Calu3 (cell line): ENCODE measurements around the gene SCFD2. TPM values are rescaled to one million over a fixed set of nuclear protein-coding genes. Genes with fewer than 3 reads are reported as not detected.

Experiments used
- BruUV-seq: library from RNA; stranded (reverse); fragments of 400-500 nt; replicated peaks from 2 replicates; lab custom pipeline; 2021; lab: Mats Ljungman, UMichigan
- CTCF ChIA-PET: fragments of 300-600 bp; sonication (Branson Sonifier 250); formaldehyde crosslinking; loops from one replicate; lab custom pipeline; 2022; ENCODE audit warnings: antibody characterized with exemption; lab: Charles Lee
- DNase-seq: peaks from one replicate; pipeline ENCODE4 v3.0.0; 2022
- H3K27ac Mint-ChIP-seq: one replicate; pipeline ENCODE4 v1.8.0; 2022; ENCODE audit warnings: mixed read lengths; ENCODE audit not compliant: unreplicated experiment
- H3K27me3 Mint-ChIP-seq: one replicate; pipeline ENCODE4 v1.8.0; 2022; ENCODE audit warnings: mixed read lengths; ENCODE audit not compliant: unreplicated experiment
- H3K36me3 Mint-ChIP-seq: one replicate; pipeline ENCODE4 v1.8.0; 2022; ENCODE audit warnings: mild to moderate bottlenecking, moderate library complexity, mixed read lengths; ENCODE audit not compliant: insufficient read depth, unreplicated experiment
- H3K4me1 Mint-ChIP-seq: one replicate; pipeline ENCODE4 v1.8.0; 2022; ENCODE audit warnings: mild to moderate bottlenecking, low read depth, mixed read lengths; ENCODE audit not compliant: unreplicated experiment
- H3K4me3 Mint-ChIP-seq: one replicate; pipeline ENCODE4 v1.8.0; 2022; ENCODE audit warnings: mild to moderate bottlenecking, low read depth, moderate library complexity, mixed read lengths; ENCODE audit not compliant: unreplicated experiment
- H3K9me3 Mint-ChIP-seq: one replicate; pipeline ENCODE4 v1.8.0; 2022; ENCODE audit warnings: low read depth, mixed read lengths; ENCODE audit not compliant: unreplicated experiment
- intact Hi-C: fragments of 100-400 bp; cut with micrococcal nuclease; formaldehyde crosslinking; loops from one replicate; pipeline ENCODE4 v1.10.0; 2022; ENCODE audit not compliant: unreplicated experiment
- total RNA-seq: library from RNA; stranded (reverse); gene quantifications from 2 replicates; pipeline ENCODE4 v1.2.3, GENCODE V29; 2022
- TF ChIP-seq, protein P1 (sequence below): fragments of 200-600 bp; IDR thresholded peaks from one replicate; pipeline ENCODE4 v1.8.0; 2022; ENCODE audit warnings: antibody characterized with exemption; ENCODE audit not compliant: unreplicated experiment

Gene SCFD2
- total RNA-seq, 1 experiment from 2014 or later = 16.7 TPM

DNA sequence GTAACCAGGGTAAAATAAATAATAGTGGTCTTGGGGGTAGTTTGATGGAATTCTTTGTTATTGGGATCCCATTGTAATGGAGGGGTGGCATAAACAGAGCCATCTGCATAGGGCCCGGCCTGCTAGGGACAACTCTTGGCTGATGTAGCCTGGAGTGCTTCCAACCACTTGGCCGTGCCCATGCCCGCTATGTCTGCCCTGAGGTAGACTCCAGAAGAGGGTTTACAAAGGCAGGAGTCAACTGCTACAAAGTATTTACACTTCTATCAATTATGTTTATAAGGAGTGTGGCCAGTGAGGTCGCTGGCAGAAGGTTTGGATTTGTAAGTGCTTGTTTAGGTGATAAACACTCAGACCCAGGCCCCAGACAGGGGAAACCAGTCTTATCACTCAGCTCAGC lies 495.6 kb downstream of the SCFD2 start:
- no peak for DNase-seq
- no peak overlapping the region for H3K27ac Mint-ChIP-seq
- TF ChIP-seq, protein P1, sequence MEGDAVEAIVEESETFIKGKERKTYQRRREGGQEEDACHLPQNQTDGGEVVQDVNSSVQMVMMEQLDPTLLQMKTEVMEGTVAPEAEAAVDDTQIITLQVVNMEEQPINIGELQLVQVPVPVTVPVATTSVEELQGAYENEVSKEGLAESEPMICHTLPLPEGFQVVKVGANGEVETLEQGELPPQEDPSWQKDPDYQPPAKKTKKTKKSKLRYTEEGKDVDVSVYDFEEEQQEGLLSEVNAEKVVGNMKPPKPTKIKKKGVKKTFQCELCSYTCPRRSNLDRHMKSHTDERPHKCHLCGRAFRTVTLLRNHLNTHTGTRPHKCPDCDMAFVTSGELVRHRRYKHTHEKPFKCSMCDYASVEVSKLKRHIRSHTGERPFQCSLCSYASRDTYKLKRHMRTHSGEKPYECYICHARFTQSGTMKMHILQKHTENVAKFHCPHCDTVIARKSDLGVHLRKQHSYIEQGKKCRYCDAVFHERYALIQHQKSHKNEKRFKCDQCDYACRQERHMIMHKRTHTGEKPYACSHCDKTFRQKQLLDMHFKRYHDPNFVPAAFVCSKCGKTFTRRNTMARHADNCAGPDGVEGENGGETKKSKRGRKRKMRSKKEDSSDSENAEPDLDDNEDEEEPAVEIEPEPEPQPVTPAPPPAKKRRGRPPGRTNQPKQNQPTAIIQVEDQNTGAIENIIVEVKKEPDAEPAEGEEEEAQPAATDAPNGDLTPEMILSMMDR = no peak
- no peaks in the 10 kb centered on the region for H3K9me3 Mint-ChIP-seq
- no peaks in the 10 kb centered on the region for H3K36me3 Mint-ChIP-seq
- H3K27me3 Mint-ChIP-seq = no peaks in the 10 kb centered on the region
- CTCF ChIA-PET = no interaction called here
- intact Hi-C loops = loop anchor here (5.0 kb wide), 1 partner anchor 112 kb away; no protein-coding TSS in a partner anchor
- no peak overlapping the region for H3K4me3 Mint-ChIP-seq
- peaks cover 19% of the 10 kb centered on the region for H3K4me1 Mint-ChIP-seq
- no TSS peak for BruUV-seq

DNA sequence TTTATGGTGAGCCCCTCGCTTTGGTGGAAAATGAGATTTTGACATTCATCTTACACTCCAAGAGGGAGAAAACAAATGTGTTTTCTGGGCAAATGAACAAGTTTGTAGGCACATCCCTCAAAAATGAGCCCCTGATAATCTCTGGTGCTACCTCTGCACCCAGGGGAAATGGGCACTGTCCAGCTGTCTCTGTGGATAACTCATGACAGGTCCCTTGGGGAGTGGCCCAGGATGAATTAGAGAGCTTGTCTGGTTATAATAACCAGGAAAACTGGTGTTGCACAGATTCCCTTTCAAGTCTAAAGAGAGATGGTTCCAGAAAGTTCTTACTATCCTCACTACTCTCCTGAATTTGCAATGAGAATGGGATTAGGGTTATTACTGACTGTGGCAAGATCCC lies 496.2 kb downstream of the SCFD2 start:
- H3K4me1 Mint-ChIP-seq = peaks cover 19% of the 10 kb centered on the region
- no peaks in the 10 kb centered on the region for H3K27me3 Mint-ChIP-seq

DNA sequence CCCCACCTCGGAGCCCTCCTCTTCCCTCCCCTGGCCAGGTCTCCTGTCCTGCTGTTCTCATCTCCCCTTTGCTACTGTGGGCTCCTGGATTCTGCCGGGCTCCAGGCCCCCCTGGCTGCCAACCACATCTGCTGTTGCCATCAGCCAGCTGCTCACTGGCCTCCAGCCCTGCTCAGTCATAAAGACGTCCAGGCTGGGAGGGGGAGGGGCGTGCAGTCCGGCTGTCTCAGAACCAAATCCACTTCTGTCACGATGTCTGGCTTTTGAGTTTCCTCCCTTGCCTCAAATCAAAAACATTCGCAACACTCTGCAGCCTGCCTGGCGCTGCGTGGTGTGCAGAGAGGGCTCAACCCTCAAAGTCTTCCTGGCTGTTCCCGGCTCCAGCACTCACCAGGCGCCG lies 496.7 kb downstream of the SCFD2 start:
- Mint-ChIP-seq H3K4me1 (peaks cover 19% of the 10 kb centered on the region), H3K27me3 (no peaks in the 10 kb centered on the region), H3K36me3 (no peaks in the 10 kb centered on the region), H3K27ac (no peak overlapping the region), H3K4me3 (no peak overlapping the region), H3K9me3 (no peaks in the 10 kb centered on the region)
- BruUV-seq = no TSS peak
- TF ChIP-seq, protein P1 = no peak
- intact Hi-C loops = no loop called here
- CTCF ChIA-PET = no interaction called here
- DNase-seq = no peak

More for the DNA sequence above, 496.2 kb downstream of the SCFD2 start:
- Mint-ChIP-seq H3K9me3 (no peaks in the 10 kb centered on the region), H3K4me3 (no peak overlapping the region), H3K36me3 (no peaks in the 10 kb centered on the region), H3K27ac (no peak overlapping the region)
- intact Hi-C loops = loop anchor here (5.0 kb wide), 1 partner anchor 113 kb away; no protein-coding TSS in a partner anchor
- DNase-seq = no peak
- CTCF ChIA-PET = no interaction called here
- TF ChIP-seq, protein P1 = no peak
- BruUV-seq = no TSS peak

DNA sequence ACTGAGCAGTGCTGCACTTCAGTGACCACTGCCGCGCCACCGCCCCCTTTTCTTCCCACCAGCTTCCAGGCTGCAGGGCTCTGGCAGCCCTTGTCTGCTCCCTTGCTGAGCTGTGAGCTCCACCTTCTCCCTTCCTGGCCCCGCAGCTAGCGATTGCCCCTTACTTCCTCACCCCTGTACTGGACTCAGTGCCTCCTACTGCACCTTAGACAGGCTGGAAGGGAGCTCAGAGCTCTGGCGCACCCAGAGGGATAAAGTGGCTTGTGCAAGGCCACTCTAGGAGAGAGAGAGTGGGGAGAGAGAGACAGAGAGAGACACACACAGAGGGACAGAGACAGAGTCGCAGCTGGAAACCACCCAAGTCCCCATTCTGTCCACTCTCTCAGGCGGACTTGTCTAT lies 497.7 kb downstream of the SCFD2 start:
- no peak overlapping the region for H3K27ac Mint-ChIP-seq
- intact Hi-C loops = no loop called here
- CTCF ChIA-PET = interaction anchor here (1.1 kb wide), 1 partner anchor 15 kb away, joined by 3 read pairs; no protein-coding TSS in a partner anchor

More for the DNA sequence above, 497.7 kb downstream of the SCFD2 start:
- no peaks in the 10 kb centered on the region for H3K36me3 Mint-ChIP-seq
- H3K9me3 Mint-ChIP-seq = no peaks in the 10 kb centered on the region
- DNase-seq = no peak
- no peak overlapping the region for H3K4me3 Mint-ChIP-seq
- H3K27me3 Mint-ChIP-seq = no peaks in the 10 kb centered on the region
- TF ChIP-seq, protein P1 = no peak
- peaks cover 10% of the 10 kb centered on the region for H3K4me1 Mint-ChIP-seq
- BruUV-seq = no TSS peak
